Germinal center (tissue), 1 donor: ENCODE results near the gene ACP2.

Experiments used
- DNase-seq: peaks from one replicate; pipeline ENCODE4 v3.0.0; 2012; ENCODE audit warnings: mixed read lengths, low spot score

Gene ACP2

DNA sequence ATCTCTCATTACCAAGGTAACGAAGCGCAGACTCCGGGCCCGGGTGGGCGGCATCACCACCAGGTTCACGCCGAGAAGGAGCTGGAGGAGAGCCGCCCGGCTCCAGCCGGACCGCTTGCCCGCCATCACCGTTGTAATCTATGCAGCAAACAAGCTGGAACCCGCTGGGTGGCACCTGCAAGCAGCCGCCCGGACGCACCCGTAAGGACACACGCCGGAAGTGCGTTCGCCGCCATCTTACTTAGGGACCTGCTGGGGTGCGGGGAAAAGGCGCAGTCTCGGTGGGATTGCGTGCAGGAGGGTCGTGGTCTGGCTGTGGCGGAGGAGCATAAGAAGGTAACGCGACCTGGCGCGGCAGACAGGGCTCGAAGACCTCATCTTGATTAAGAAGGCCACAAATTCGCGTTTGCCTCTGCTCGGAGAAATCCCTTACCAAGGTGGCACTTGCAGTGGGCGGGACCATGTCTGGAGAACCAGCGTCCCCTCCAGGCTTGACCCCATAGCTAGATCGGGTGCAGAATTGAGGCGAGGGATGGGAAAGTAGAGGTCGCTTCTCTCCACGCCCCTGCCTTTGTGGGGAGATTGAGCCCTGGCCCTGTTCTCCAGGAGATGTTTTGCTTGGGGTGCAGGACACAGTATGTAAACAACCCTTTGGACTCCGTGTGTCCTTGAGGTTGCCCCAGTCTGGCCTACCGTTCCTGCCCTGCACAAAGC, at the start of gene ACP2:
ACP2 (minus strand) TSS at position 151 of the 714 bp plus-strand sequence; CDS start at position 126, 25 bp downstream.
- DNase-seq: peak; percentile 86

- DNase-seq: no peak
These were observed 47.4 kb upstream of the ACP2 start for GRCh38 chr11:47296045-47296444.

GRCh38 chr11:47295385-47295784, 46.8 kb upstream of the ACP2 start:
- no peak for DNase-seq

DNA sequence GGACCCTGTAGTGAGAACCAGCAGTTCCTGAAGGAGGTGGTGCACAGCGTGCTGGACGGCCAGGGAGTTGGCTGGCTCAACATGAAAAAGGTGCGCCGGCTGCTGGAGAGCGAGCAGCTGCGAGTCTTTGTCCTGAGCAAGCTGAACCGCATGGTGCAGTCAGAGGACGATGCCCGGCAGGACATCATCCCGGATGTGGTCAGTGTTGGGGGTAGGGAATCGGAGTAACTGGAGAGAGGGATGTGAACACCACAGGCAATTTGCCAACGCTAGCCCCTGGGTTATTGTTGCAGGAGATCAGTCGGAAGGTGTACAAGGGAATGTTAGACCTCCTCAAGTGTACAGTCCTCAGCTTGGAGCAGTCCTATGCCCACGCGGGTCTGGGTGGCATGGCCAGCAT, 41.2 kb upstream of the ACP2 start:
- no peak for DNase-seq

DNA sequence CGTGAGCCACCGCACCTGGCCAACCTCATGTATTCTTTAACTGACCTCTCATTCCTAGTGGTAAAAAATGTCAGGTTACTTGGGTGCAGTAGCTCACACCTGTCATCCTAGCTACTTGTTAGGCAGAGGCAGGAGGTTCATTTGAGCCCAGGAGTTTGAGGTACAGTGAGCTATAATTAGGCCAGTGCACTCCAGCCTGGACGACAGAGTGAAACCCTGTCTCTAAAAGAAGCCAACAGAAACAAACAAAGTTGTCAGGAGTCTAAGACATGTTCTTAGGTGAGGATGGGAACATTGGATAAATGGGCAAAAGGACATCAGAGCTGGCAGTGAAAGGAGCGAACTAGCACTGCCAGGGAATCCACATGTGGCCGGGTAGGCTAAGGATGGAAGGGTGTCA, 39.5 kb upstream of the ACP2 start:
- no peak for DNase-seq

DNA sequence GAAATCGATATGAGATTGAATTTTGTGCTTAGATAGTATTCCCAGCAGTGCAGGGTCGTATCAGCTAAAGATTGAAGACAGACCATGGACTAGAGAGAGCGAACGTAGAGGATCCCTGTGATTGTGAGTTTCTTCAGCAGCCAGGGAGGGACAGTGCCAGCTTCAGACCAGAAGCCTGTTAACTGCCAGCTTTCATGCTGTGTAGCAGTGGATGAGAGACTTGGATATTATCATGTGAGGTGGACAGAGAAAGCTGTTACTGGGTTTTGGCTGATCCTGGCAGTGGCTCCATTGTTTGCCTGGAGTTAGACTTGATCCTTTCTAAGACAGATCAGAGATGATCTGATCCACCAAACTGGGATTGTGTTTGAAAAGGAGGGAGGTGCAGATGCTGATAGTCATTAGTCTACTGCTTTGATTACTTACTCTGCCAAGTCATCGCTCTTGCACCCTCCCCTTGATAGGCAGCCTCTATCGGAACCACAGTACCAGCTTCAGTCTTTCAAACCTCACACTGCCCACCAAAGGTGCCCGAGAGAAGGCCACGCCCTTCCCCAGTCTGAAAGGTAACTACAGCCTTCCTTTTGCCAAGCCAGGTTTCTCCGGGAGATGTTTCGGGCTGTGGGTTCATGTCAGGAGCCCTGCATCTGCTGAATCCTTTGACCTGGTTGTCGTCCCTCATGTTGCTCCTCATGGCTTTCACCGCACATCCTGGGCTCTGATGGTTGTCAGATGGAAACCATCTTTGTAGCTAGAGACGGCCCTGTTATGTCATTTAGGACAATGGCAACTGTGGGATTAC, 37.6 kb upstream of the ACP2 start:
- no peak for DNase-seq

DNA sequence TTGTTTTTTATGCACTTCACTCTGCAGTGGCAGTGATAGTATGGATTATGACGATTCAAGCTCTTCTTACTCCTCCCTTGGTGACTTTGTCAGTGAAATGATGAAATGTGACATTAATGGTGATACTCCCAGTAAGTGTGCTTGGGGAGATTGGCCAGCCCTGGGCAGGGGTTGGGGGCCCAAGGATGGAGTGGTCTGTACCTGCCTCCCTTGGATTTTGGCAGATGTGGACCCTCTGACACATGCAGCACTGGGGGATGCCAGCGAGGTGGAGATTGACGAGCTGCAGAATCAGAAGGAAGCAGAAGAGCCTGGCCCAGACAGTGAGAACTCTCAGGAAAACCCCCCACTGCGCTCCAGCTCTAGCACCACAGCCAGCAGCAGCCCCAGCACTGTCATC, 35.5 kb upstream of the ACP2 start:
- no peak for DNase-seq

DNA sequence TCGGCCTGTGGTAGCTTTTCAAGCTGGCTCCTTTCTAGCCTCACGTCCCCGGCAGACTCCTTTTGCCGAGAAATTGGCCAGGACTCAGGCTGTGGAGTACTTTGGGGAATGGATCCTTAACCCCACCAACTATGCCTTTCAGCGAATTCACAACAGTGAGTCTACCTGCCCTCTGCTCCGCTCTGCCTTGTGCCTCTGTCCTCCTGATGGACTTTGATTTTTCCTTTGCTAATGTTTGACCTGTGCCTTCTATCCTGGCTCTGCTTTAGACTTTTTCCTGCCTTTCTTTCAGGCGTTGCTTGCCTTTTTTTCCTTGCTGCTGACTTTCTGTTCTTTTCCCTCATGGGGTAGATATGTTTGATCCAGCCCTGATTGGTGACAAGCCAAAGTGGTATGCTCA, 33.8 kb upstream of the ACP2 start:
- no peak for DNase-seq

DNA sequence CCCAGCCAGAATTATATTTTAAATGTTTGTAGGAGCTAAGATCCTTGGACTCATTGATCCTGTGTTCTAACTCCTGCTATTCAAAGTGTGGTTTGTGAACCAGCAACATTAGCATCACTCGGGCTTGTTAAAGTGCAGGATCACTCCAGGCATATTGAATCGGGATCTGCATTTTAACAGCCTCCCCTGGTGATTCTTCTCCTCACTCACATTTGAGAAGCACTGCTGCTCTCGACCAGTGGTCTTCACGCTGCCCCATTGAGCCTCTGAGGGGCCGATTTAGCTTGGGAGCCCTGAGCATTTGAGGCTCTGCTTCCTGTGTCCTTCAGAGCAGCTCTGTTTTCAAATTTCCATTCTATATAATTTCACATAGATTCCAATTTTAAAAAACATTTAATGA, 32.2 kb upstream of the ACP2 start:
- DNase-seq: no peak

GRCh38 chr11:47280099-47280498, 31.5 kb upstream of the ACP2 start:
- no peak for DNase-seq

DNA sequence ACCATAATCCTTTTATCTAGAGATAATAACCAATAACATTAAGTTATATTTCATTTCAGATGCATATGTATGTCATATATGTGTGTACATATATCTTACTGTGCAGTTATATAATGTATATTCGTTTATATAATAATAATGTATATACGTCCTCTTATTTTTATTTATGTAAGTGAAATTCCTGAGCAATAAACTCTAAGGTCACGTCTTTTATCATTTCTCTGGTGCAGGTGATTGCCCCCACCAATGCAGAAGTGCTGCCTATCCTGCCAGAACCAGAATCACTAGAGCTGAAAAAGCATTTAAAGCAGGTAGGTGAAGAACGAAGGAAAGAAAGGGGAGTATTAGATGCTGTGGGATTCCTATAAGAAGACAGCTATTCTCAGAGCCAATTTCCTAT, 30.2 kb upstream of the ACP2 start:
- DNase-seq: no peak

- no peak for DNase-seq
These were observed 29.4 kb upstream of the ACP2 start for GRCh38 chr11:47278058-47278457.

- DNase-seq: no peak
These were observed 28.3 kb upstream of the ACP2 start for GRCh38 chr11:47276923-47277322.

GRCh38 chr11:47274495-47275235, 26.1 kb upstream of the ACP2 start:
- DNase-seq: no peak

GRCh38 chr11:47272706-47273105, 24.1 kb upstream of the ACP2 start:
- no peak for DNase-seq

DNA sequence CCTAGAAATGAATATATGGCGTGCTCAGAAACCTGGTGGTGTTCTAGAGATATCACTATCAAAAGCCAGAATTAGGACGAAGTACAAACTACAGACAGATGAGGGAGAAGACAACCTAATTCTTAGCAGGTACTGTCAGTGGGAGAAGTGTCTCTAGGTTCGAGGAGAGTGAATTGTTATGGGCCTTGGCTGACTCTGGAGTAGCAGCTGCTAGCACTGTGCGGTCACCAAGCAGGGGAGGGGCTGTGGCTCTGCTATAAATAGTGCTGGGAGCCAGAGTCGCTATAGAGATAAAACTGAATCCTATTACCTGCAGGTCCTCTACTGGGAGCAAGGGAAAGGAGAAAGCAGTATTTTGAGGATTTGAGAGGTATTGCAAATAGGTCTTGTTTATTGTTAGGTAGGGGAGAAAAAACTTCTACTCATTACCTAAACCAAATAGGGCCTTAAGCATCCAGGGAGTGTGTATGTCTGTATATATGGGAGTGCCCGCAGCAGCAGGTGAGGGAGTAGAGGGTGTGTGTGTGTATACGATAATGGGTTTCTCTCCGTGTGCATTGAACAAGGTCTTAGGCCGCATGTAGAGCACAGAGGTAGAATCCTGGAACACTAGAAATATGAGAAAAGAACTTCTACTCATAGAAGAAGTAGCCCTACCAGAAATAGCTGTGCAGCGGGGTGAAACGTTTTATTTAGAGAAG, 23.5 kb upstream of the ACP2 start:
- DNase-seq: no peak

GRCh38 chr11:47271328-47271727, 22.7 kb upstream of the ACP2 start:
- DNase-seq: no peak

DNA sequence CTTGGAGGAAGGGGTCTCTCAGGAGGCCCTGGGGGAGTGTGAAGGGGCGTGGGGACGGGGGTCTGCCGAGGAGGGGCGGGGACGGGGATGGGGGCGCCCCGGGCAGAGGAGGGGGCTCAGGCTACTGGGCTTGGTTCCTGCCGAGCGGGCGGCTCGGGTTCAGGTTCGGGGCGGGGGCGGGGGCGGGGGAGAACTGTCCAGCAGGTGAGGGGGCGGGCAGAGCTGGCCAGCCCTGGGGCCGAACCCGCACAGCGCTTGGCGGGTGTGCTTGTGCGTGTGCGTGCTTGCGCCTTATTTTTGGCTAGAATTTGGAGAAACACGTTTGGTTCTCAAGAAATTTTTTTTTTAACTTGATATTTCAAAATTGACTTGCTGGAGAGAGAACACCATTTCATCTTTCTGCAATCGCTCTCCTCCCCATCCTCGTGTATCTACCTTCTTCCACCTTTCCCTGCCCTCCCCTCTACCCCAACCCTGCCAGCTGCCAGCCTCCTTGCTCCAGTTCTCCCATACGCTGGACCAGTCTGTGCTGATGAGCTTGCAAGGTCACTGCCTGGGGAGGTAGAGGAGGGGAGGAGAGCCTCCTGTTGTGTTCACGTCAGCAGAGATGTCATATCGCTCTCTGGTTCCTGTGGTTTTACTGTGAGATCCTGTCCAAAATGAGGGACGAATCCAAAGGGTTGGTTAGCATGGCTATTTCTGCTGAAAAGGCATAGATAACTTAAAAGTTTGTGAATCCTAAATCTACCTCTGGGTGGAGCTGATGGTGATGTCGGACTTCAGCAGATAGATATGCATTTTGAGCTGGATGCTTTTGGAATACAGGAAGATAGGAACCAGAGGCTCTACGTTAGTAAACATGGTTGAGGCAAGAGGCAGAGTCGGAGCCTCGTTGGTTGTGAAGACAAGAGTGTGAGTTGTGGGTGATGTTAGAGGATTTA, 22.0 kb upstream of the ACP2 start:
- DNase-seq: no peak

DNA sequence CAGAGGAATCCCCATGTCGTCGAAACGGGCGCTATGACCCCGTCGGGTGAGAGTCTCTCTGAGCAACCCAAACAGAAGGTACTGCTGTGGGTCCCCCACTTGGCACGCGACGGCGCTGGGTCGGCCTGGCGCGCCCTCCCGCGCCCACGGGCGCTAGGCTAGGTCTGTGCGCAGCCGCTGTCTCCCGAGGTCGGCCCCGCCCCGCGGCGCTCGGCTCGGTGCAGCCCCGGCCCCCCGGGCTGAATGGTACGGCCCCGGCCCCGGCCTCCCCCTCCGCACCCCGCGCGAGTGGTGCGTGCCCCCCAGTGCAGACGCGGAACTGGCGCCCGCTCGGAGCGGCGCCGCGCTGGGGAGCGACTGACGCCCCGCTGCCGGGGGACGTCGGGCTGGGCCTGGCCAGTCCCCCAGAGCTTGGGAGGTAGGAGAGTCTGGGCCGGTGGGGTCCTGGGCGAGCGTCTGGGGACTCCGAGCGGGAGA, 21.3 kb upstream of the ACP2 start, which contains the start of gene MADD:
MADD (plus strand) TSS at position 305 of the 477 bp plus-strand sequence.
- peak; percentile 97 for DNase-seq

- DNase-seq: peak; percentile 93
These were observed 20.6 kb upstream of the ACP2 start for GRCh38 chr11:47269002-47269828.
